Ovary (tissue), 9 donors: Measurements from ENCODE around the gene PYGB. TPM values are rescaled to one million over a fixed set of nuclear protein-coding genes. Genes with fewer than 3 reads are reported as not detected.
A peak's percentile ranks its signal among the peaks of the same experiment; 100 is the strongest.

Source experiments
- DNase-seq, 5 donors: peaks; one replicate each; pipeline ENCODE4 v3.0.0-alpha.2; 2019 to 2020
- H3K27ac ChIP-seq, 2 donors: fragments of 200-600 bp; one replicate each; pipeline versions ENCODE4 v1.5.1 to v1.8.0; 2019 to 2022
- H3K27me3 ChIP-seq: fragments of 200-600 bp; one replicate; pipeline ENCODE4 v1.8.0; 2022
- H3K36me3 ChIP-seq: fragments of 200-600 bp; sonication (generic); one replicate; pipeline ENCODE4 v1.5.1; 2019
- H3K4me1 ChIP-seq: one replicate; pipeline ENCODE4 v1.8.1; 2013; ENCODE audit warnings: mild to moderate bottlenecking, moderate library complexity; ENCODE audit not compliant: insufficient read depth
- H3K4me3 ChIP-seq: fragments of 200-600 bp; sonication (generic); one replicate; pipeline ENCODE4 v1.5.1; 2017
- H3K9me3 ChIP-seq, 2 donors: fragments of 200-600 bp in 1 of 2; sonication (generic) in 1 of 2; one replicate each; pipeline versions ENCODE4 v1.5.1 to v1.8.1; 2013 to 2019; ENCODE audit warnings: mild to moderate bottlenecking in 1 of 2, moderate library complexity in 1 of 2
- EP300 ChIP-seq: sonication (generic); formaldehyde crosslinking; IDR thresholded peaks from one replicate; pipeline ENCODE4 v1.6.1; 2017; ENCODE audit warnings: antibody characterized with exemption
- POLR2A ChIP-seq: fragments of 450-650 bp; IDR thresholded peaks from one replicate; pipeline ENCODE4 v1.6.1; 2017; ENCODE audit warnings: antibody characterized with exemption, mild to moderate bottlenecking, moderate library complexity
- WGBS, 3 donors: extraction: QIAGEN DNeasy Blood & Tissue Kit in 1 of 3; methylation state at CpG; one replicate each; pipeline versions ENCODE4 v1.1.5 to v1.1.7; 2013 to 2017; 5-methylcytosine and 5-hydroxymethylcytosine counted together
- intact Hi-C, 4 donors: fragments of 100-400 bp; cut with DNase I; formaldehyde crosslinking; loops; one replicate each; pipeline versions ENCODE4 v1.11.0 to v1.15.1; 2022 to 2023
- polyA plus RNA-seq, 2 donors: library from polyadenylated mRNA; stranded (reverse); fragments of 200-250 nt in 1 of 2; fragments of 350-450 nt in 1 of 2; fragmentation: Illumina TruSeq in 1 of 2; extraction: RNeasy Lipid Tissue Mini Kit (QIAGEN cat#74804) in 1 of 2; gene quantifications; one replicate each; pipeline ENCODE4 v1.2.3, GENCODE V29; 2013 to 2014
- total RNA-seq, 7 donors: library from RNA; depleted of rRNA in 2 of 7; stranded (reverse); fragments of >200 nt in 2 of 7; fragmentation: NEBNext Ultra II Directional in 3 of 7; extraction: Animal tissue kit (Norgen Biotek cat#: 25700) in 3 of 7; gene quantifications; one replicate each; pipeline versions ENCODE4 v1.1.0 to v1.2.4, GENCODE V29; 2016 to 2023
- TF ChIP-seq, protein P1 (sequence below), 3 donors: fragments of 450-650 bp in 2 of 3; fragments of 200-600 bp in 1 of 3; IDR thresholded peaks; one replicate each; pipeline versions ENCODE4 v1.5.1 to v1.8.0; 2016 to 2022; ENCODE audit warnings: antibody characterized with exemption in 3 of 3, mild to moderate bottlenecking in 1 of 3
- donor health status: DM: no; HTN: no; CAD: no; lungs with moderate emphysema.
- donor health status: DM: no; HTN: no; CAD: no.
- donor health status: Bipolar disorder and iron deficiency.
- donor health status: DM: yes; HTN: yes; CAD: no.
- donor health status: DM: no; HTN: no; CAD: no.
- donor health status: DM: yes; HTN: yes; CAD: no.

Gene PYGB
- total and polyA plus RNA-seq, 9 donors: 23.1 to 54.2 (median 38.3) TPM

- DNase-seq: no peak
- no peaks in the 10 kb centered on the region for H3K36me3 ChIP-seq
- H3K4me3 ChIP-seq: no peak overlapping the region
- 83 to 90% (median 84%) methylated on average over 12 to 13 of the region's 13 CpGs for WGBS, 3 donors
- intact Hi-C loops: loop anchor here in 3 of 4 donors (5.0 to 10.0 kb wide), 4 partner anchors 101 to 299 kb away; partner anchors contain the start of genes ABHD12 (in 2 of the 3) and APMAP (in 1 of the 3)
- no peak overlapping the region for H3K27ac ChIP-seq
- no peaks in the 10 kb centered on the region for H3K9me3 ChIP-seq
- no peaks in the 10 kb centered on the region for H3K27me3 ChIP-seq
- H3K4me1 ChIP-seq: no peaks in the 10 kb centered on the region
- TF ChIP-seq POLR2A (no peak), EP300 (no peak)
- TF ChIP-seq, protein P1, sequence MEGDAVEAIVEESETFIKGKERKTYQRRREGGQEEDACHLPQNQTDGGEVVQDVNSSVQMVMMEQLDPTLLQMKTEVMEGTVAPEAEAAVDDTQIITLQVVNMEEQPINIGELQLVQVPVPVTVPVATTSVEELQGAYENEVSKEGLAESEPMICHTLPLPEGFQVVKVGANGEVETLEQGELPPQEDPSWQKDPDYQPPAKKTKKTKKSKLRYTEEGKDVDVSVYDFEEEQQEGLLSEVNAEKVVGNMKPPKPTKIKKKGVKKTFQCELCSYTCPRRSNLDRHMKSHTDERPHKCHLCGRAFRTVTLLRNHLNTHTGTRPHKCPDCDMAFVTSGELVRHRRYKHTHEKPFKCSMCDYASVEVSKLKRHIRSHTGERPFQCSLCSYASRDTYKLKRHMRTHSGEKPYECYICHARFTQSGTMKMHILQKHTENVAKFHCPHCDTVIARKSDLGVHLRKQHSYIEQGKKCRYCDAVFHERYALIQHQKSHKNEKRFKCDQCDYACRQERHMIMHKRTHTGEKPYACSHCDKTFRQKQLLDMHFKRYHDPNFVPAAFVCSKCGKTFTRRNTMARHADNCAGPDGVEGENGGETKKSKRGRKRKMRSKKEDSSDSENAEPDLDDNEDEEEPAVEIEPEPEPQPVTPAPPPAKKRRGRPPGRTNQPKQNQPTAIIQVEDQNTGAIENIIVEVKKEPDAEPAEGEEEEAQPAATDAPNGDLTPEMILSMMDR (IDR thresholded peaks at IDR 0.05): no peak
Measured at GRCh38 chr20:25293910-25294458, 46.1 kb downstream of the PYGB start.

GRCh38 chr20:25294459-25295385 lies 46.8 kb downstream of the PYGB start:
- intact Hi-C loops: loop anchor here (5.0 to 10.0 kb wide), 5 partner anchors 98 to 300 kb away; partner anchors contain the start of genes ABHD12 (in 3 of the 4) and APMAP (in 1 of the 4)
- no peaks in the 10 kb centered on the region for H3K4me1 ChIP-seq
- no peaks in the 10 kb centered on the region for H3K27me3 ChIP-seq
- TF ChIP-seq, protein P1 (IDR thresholded peaks at IDR 0.05): peak; percentile 28 to 72 (median 63)
- TF ChIP-seq EP300: no peak
- 48 to 58% (median 48%) methylated on average over 21 to 22 of the region's 22 CpGs for WGBS, 3 donors
- no peaks in the 10 kb centered on the region for H3K36me3 ChIP-seq
- no peak overlapping the region for H3K4me3 ChIP-seq
- DNase-seq: peak; percentile 50 to 70 (median 62)
- H3K27ac ChIP-seq: no peak overlapping the region
- H3K9me3 ChIP-seq: no peaks in the 10 kb centered on the region

DNA sequence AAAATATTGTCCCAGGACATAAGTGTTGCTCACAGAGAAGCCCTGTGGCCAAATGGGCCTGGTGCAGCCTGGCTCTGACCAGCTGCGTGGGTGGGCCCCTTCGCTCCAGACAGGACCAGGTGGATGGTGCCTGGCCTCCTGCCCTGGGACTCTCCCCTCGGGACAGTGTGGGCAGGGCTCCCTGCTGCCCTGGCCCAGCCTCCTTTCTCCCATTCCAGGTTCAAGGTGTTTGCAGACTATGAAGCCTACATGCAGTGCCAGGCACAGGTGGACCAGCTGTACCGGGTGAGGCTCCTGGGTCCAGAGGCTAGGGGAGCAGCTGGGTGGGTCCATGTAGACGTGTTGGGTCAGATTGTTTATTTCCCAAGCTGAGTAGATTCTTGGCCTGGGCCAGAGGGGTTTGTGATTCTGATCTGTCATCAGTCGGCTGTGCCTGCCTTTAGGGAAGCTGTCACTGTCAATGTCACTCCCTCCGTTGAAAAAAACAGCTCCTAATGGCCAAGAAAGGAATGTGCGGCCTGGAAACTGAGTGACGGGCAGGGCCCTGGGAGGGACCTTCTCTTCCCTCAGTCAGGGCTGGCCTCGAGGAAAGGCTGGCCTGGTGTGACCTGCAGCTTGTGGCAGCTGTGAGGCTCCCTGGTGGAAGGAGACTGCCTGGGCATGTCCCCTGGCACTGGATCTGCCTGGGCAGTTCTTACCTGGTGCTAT lies 47.7 kb downstream of the PYGB start:
- no peaks in the 10 kb centered on the region for H3K9me3 ChIP-seq
- H3K4me1 ChIP-seq: no peaks in the 10 kb centered on the region
- TF ChIP-seq, protein P1 (IDR thresholded peaks at IDR 0.05): no peak
- TF ChIP-seq EP300 (no peak), POLR2A (no peak)
- no peaks in the 10 kb centered on the region for H3K36me3 ChIP-seq
- DNase-seq: no peak
- H3K27ac ChIP-seq: no peak overlapping the region
- no peaks in the 10 kb centered on the region for H3K27me3 ChIP-seq
- intact Hi-C loops: loop anchor here (5.0 to 10.0 kb wide), 3 partner anchors 97 to 301 kb away; partner anchors contain the start of genes ABHD12 (in 3 of the 4) and APMAP (in 1 of the 4)
- no peak overlapping the region for H3K4me3 ChIP-seq
- 58 to 62% (median 60%) methylated on average over 10 of the region's 10 CpGs for WGBS, 3 donors
